GM12878 (cell line): Measurements from ENCODE around the gene ZDBF2. TPM values are rescaled to one million over a fixed set of nuclear protein-coding genes. Genes with fewer than 3 reads are reported as not detected.

Source experiments
- ATAC-seq: fragments of 200-7000 bp; cut with Tn5 transposase; 3 replicates; pipeline ENCODE4 v1.9.1; 2020; ENCODE audit warnings: mild to moderate bottlenecking, moderate library complexity
- BruUV-seq: library from RNA; stranded (reverse); fragments of 400-500 nt; replicated peaks from 2 replicates; lab custom pipeline; 2021; lab: Mats Ljungman, UMichigan
- CTCF ChIA-PET: fragments of 300-600 bp; sonication (Branson Sonifier 250); formaldehyde crosslinking; extraction: SDS; loops from one replicate; lab custom pipeline; 2021; ENCODE audit warnings: inconsistent platforms; lab: Yijun Ruan, JAX
- POLR2A ChIA-PET: fragments of 350-600 bp; formaldehyde crosslinking; extraction: SDS; loops from one replicate; lab custom pipeline; 2021; ENCODE audit warnings: inconsistent platforms; lab: Charles Lee
- RAD21 ChIA-PET: fragments of 300-600 bp; sonication (Branson Sonifier 250); formaldehyde crosslinking; loops from one replicate; lab custom pipeline; 2023; ENCODE audit warnings: antibody characterized with exemption; ENCODE audit not compliant: unreplicated experiment; lab: Charles Lee
- SMC1A ChIA-PET: fragments of 300-600 bp; sonication (Branson Sonifier 250); formaldehyde crosslinking; loops from one replicate; lab custom pipeline; 2023; ENCODE audit not compliant: unreplicated experiment, uncharacterized antibody; lab: Charles Lee
- DNase-seq: peaks from one replicate; pipeline ENCODE4 v3.0.0-alpha.2; 2011; ENCODE audit warnings: low read depth, low spot score
- FAIRE-seq: peaks from 3 replicates; lab custom pipeline; 2011; peaks lifted over from hg19 to GRCh38; lab: Jason Lieb, UNC
- H2AFZ ChIP-seq: 2 replicates; pipeline ENCODE4 v1.6.0; 2011; ENCODE audit warnings: low read depth, low read length, control low read depth; ENCODE audit not compliant: control insufficient read depth
- H3K27ac ChIP-seq: 2 replicates; pipeline ENCODE4 v1.5.1; 2011; ENCODE audit warnings: control low read depth; ENCODE audit not compliant: control insufficient read depth, insufficient read depth
- H3K27me3 ChIP-seq, 2 experiments: replicated peaks in 1 of 2; 2 replicates each; pipeline versions ENCODE4 v1.6.0 to v1.6.1; 2011; ENCODE audit warnings: low read length in 1 of 2; ENCODE audit not compliant: control insufficient read depth in 2 of 2, insufficient read depth in 2 of 2
- H3K36me3 ChIP-seq, 2 experiments: 2 replicates each; pipeline ENCODE4 v1.5.1; 2011; ENCODE audit warnings: low read length in 1 of 2; ENCODE audit not compliant: control insufficient read depth in 2 of 2, insufficient read depth in 2 of 2
- H3K4me1 ChIP-seq: 2 replicates; pipeline ENCODE4 v1.6.1; 2011; ENCODE audit warnings: mild to moderate bottlenecking, low read length, moderate library complexity, mixed read lengths; ENCODE audit not compliant: control insufficient read depth, insufficient read depth
- H3K4me2 ChIP-seq: 2 replicates; pipeline ENCODE4 v1.6.0; 2011; ENCODE audit warnings: control low read depth; ENCODE audit not compliant: control insufficient read depth, insufficient read depth
- H3K4me3 ChIP-seq: fragments of 200-600 bp; sonication (generic); 2 replicates; pipeline ENCODE4 v1.5.1; 2016
- H3K79me2 ChIP-seq: 2 replicates; pipeline ENCODE4 v1.6.0; 2011; ENCODE audit warnings: low read length; ENCODE audit not compliant: control insufficient read depth, insufficient read depth
- H3K9ac ChIP-seq: 2 replicates; pipeline ENCODE4 v1.8.0; 2011; ENCODE audit warnings: low read length, control low read depth, mixed read lengths; ENCODE audit not compliant: control insufficient read depth, insufficient read depth
- H3K9me3 ChIP-seq: replicated peaks from 3 replicates; pipeline ENCODE4 v1.5.1; 2011; ENCODE audit warnings: mild to moderate bottlenecking, low read length; ENCODE audit not compliant: control insufficient read depth, insufficient read depth
- H4K20me1 ChIP-seq: 2 replicates; pipeline ENCODE4 v1.6.0; 2011; ENCODE audit not compliant: control insufficient read depth, insufficient read depth
- ATF7 ChIP-seq: fragments of 450-650 bp; IDR thresholded peaks from 2 replicates; pipeline ENCODE4 v1.6.1; 2016; ENCODE audit warnings: low read depth, mild to moderate bottlenecking
- BCL3 ChIP-seq: IDR thresholded peaks from 2 replicates; pipeline ENCODE4 v1.6.1; 2011; ENCODE audit warnings: borderline replicate concordance, low read depth, mild to moderate bottlenecking, moderate library complexity, low read length; ENCODE audit not compliant: insufficient read depth, poor library complexity, severe bottlenecking
- BMI1 ChIP-seq: fragments of 450-650 bp; IDR thresholded peaks from 2 replicates; pipeline ENCODE4 v1.6.1; 2016; ENCODE audit warnings: mild to moderate bottlenecking, moderate library complexity, borderline replicate concordance
- CHD2 ChIP-seq: IDR thresholded peaks from 2 replicates; pipeline ENCODE4 v1.6.1; 2011; ENCODE audit warnings: low read depth, low read length, improper control_type of control experiment, borderline replicate concordance
- ESRRA ChIP-seq: IDR thresholded peaks from 2 replicates; pipeline ENCODE4 v1.6.1; 2012; ENCODE audit warnings: mild to moderate bottlenecking, low read length, improper control_type of control experiment
- FOS ChIP-seq: IDR thresholded peaks from 3 replicates; pipeline ENCODE4 v1.6.1; 2011; ENCODE audit warnings: borderline replicate concordance; ENCODE audit not compliant: insufficient read length; ENCODE audit errors: extremely low read depth
- FOXK2 ChIP-seq: fragments of 450-650 bp; IDR thresholded peaks from 2 replicates; pipeline ENCODE4 v1.6.1; 2017; ENCODE audit warnings: mild to moderate bottlenecking, moderate library complexity
- HCFC1 ChIP-seq: fragments of 150-350 bp; IDR thresholded peaks from 2 replicates; pipeline ENCODE4 v1.6.1; 2014; ENCODE audit warnings: low read length
- HSF1 ChIP-seq: fragments of 150-350 bp; IDR thresholded peaks from 2 replicates; pipeline ENCODE4 v1.6.1; 2014; ENCODE audit warnings: mild to moderate bottlenecking, low read depth, low read length
- KLF5 ChIP-seq: fragments of 450-650 bp; IDR thresholded peaks from 2 replicates; pipeline ENCODE4 v1.6.1; 2014; ENCODE audit warnings: mild to moderate bottlenecking; ENCODE audit not compliant: partially characterized antibody
- MEF2A ChIP-seq: IDR thresholded peaks from 2 replicates; pipeline ENCODE4 v1.6.1; 2011; ENCODE audit warnings: low read depth, mild to moderate bottlenecking, low read length, moderate library complexity; ENCODE audit not compliant: insufficient read depth
- MYC ChIP-seq: IDR thresholded peaks from 2 replicates; pipeline ENCODE4 v1.6.1; 2011; ENCODE audit warnings: mild to moderate bottlenecking, low read length, moderate library complexity, inconsistent platforms; ENCODE audit not compliant: insufficient read depth, insufficient replicate concordance, insufficient read length, severe bottlenecking
- PAX8 ChIP-seq: fragments of 450-650 bp; IDR thresholded peaks from 2 replicates; pipeline ENCODE4 v1.6.1; 2017; ENCODE audit warnings: mild to moderate bottlenecking, moderate library complexity
- PKNOX1 ChIP-seq: fragments of 450-650 bp; IDR thresholded peaks from 2 replicates; pipeline ENCODE4 v1.6.1; 2016; ENCODE audit warnings: mild to moderate bottlenecking
- POLR2AphosphoS5 ChIP-seq: IDR thresholded peaks from 2 replicates; pipeline ENCODE4 v1.6.1; 2011; ENCODE audit warnings: mild to moderate bottlenecking, low read length, inconsistent platforms
- RAD51 ChIP-seq: fragments of 450-650 bp; IDR thresholded peaks from 2 replicates; pipeline ENCODE4 v1.6.1; 2016; ENCODE audit warnings: moderate library complexity, mild to moderate bottlenecking, inconsistent platforms
- SP1 ChIP-seq: IDR thresholded peaks from one replicate; pipeline ENCODE4 v1.6.1; 2011; ENCODE audit warnings: low read depth, low read length
- ZBTB40 ChIP-seq: fragments of 450-650 bp; IDR thresholded peaks from 2 replicates; pipeline ENCODE4 v1.6.1; 2016; ENCODE audit warnings: mild to moderate bottlenecking, moderate library complexity, borderline replicate concordance
- ZNF384 ChIP-seq: IDR thresholded peaks from 2 replicates; pipeline ENCODE4 v1.6.1; 2012; ENCODE audit warnings: low read depth, mild to moderate bottlenecking, low read length, improper control_type of control experiment, borderline replicate concordance
- in situ Hi-C: fragments of 300-500 bp; cut with MboI; formaldehyde crosslinking; loops from 9 replicates; pipeline ENCODE4 v1.14.3; 2018; ENCODE audit warnings: mixed read lengths
- intact Hi-C: fragments of 100-400 bp; cut with micrococcal nuclease; formaldehyde crosslinking; loops from one replicate; pipeline ENCODE4 v1.14.2; 2022; ENCODE audit not compliant: unreplicated experiment
- polyA plus RNA-seq, 11 experiments: library from polyadenylated mRNA; depleted of rRNA in 4 of 11; unstranded in 6 of 11; stranded (reverse) in 5 of 11; fragments of >200 nt; fragmentation: Nextera tagmentation in 4 of 11; fragmentation: Illumina TruSeq in 1 of 11; extraction: Ambion mirVana in 4 of 11; extraction: Trizol in 1 of 11; gene quantifications; 1 replicate in 1 of 11; 2 replicates in 10 of 11; pipeline versions ENCODE4 v1.2.1 to v1.2.3, GENCODE V29; 2011 to 2016; ENCODE audit warnings: inconsistent platforms in 2 of 11, missing spikeins in 2 of 11, low read depth in 1 of 11
- total RNA-seq, 4 experiments: library from RNA; depleted of rRNA in 3 of 4; stranded (reverse); fragments of >200 nt in 3 of 4; fragmentation: Illumina TruSeq in 1 of 4; extraction: Trizol in 1 of 4; gene quantifications; 2 replicates each; pipeline versions ENCODE4 v1.2.1 to v1.2.3, GENCODE V29; 2013 to 2021

Gene ZDBF2
- total and polyA plus RNA-seq, 10 of the 15 experiments (the other 5 are each of a cell fraction or from before 2014, with no cell fraction given) = 0.60 to 21.1 (median 4.2) TPM

GRCh38 chr2:206239157-206239556 lies 35.3 kb upstream of the ZDBF2 start:
- no peak for DNase-seq
- no peaks in the 10 kb centered on the region for H3K4me1 ChIP-seq
- H3K4me2 ChIP-seq = no peak overlapping the region
- H3K36me3 ChIP-seq = no peaks in the 10 kb centered on the region
- no peaks in the 10 kb centered on the region; the same call in 2 of the 3 replicates for H3K9me3 ChIP-seq
- H3K79me2 ChIP-seq = no peaks in the 10 kb centered on the region
- intact Hi-C loops = no loop called here
- RAD21 ChIA-PET = no interaction called here
- H3K27ac ChIP-seq = no peak overlapping the region
- no TSS peak for BruUV-seq
- SMC1A ChIA-PET = no interaction called here
- ATAC-seq = no peak
- in situ Hi-C loops = no loop called here
- H2AFZ ChIP-seq = no peak overlapping the region
- no peak overlapping the region for H3K4me3 ChIP-seq
- POLR2A ChIA-PET = no interaction called here
- FAIRE-seq = no peak
- H3K9ac ChIP-seq = no peak overlapping the region
- H4K20me1 ChIP-seq = no peaks in the 10 kb centered on the region
- CTCF ChIA-PET = no interaction called here
- H3K27me3 ChIP-seq = no peaks in the 10 kb centered on the region
- TF ChIP-seq BCL3 (no peak), ZBTB40 (no peak), HCFC1 (no peak), ESRRA (no peak), SP1 (no peak), PKNOX1 (no peak), PAX8 (no peak), ZNF384 (no peak), ATF7 (no peak), MEF2A (no peak), HSF1 (no peak), BMI1 (no peak), CHD2 (no peak), KLF5 (no peak), FOS (no peak), MYC (no peak), POLR2AphosphoS5 (no peak), RAD51 (no peak), FOXK2 (no peak)
